Measurements from ENCODE around the gene BHLHE41.

DNA sequence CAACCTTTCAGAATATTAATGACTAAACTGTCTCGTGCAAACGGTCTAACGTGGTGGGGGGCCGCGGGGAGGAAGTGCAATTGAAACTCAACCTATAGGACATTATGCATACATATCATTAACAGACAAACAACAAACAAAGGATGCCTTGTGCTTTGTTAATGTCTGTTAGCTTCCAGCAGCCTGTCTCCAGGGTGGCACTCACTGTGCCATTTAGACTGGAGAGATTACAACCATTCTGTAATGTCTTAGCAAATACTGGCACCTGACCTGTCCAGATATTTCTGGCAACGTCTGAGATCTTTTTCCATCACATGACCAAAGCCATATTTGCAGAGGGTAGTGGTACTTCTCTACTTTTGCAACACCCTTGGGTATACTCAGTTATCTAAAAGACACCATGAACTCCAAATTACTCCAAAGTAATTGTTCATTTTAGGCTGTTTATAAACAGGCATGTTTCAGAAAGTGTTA, 11.6 kb downstream of the BHLHE41 start:
- no peak for TF ChIP-seq CTCF (IDR thresholded peaks at IDR 0.05)
- peak in 1 of 4 donors; percentile 13 for TF ChIP-seq POLR2A (IDR thresholded peaks at IDR 0.05)
- peak in 2 of 4 donors; percentile 18 to 44 for TF ChIP-seq EP300 (IDR thresholded peaks at IDR 0.05)
- no peak for TF ChIP-seq POLR2AphosphoS5 (IDR thresholded peaks at IDR 0.05)

All from upper lobe of left lung (tissue), 4 donors.